ENCODE results near the gene MRO.
"Not testable (repeated sequence)": the region's sequence is repeated elsewhere in the genome, so short reads cannot be mapped to it uniquely, and the experiment has no call there.

The MRO gene

GRCh38 chr18:50833496-50833895 is 13.7 kb upstream of the MRO start:
- not testable (repeated sequence) for DNase-seq

DNA sequence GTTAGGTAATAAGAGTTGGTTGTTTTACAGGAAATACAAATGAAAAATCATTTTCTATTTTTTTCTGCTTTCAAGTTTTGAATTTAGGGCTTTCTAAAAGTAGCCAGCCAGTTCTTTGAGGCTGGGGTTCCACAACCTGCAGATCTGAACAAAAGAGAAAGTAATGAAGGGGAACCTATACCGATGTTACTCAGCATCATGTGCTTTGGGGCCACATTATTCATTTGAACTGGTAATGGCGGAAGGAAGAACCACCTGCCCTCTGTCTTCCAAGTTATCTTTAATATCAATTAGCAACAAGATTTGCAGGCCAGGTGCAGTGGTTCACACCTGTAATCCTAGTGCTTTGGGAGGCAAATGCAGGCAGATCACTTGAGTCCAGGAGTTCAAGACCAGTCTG is 12.9 kb upstream of the MRO start:
- DNase-seq: no peak

- DNase-seq: no peak
Measured at GRCh38 chr18:50830544-50830943, 10.7 kb upstream of the MRO start.

GRCh38 chr18:50829644-50830043 is 9.8 kb upstream of the MRO start:
- no peak for DNase-seq

DNA sequence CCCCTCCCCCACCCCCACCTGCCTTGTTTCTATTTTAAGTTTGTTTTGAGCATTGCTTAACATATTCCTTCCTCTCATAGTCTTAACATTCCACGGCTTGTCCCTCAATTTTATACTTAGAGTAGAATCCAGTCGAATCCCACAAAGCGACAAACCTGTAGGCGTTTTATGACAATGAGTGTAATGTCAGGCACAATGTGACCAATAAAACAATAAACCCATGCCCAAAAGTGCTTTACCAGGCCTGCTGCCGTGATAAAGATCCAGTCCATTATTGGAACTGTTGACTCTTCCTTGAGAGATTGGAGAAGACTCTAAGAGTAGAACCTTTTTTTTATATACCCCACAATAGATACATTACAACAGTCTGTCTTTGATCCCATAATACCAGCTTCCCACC is 6.2 kb upstream of the MRO start:
- no peak for DNase-seq

- no peak for DNase-seq
Measured at GRCh38 chr18:50825621-50826020, 5.8 kb upstream of the MRO start.

DNA sequence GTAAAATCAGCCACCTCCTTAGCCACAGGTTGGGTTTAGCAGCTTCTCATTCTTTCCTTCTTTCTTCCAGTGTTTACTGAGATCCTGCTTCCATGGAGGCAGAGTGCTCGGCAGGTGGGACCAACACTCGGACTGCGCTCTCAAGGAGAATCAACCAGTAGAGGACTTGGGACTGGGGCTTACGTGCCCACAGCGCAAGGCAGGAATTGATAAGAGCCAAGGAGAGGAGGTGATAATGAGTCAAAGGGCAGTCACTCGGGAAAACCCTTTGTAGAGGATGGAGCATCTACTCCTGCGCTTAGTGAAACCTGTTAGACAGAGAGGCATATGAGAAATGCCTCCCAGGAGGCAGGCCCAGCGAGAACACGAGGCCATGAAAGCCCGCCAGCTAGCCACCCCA is 2.9 kb upstream of the MRO start:
- DNase-seq: no peak

GRCh38 chr18:50820901-50821520 is 1.2 kb upstream of the MRO start:
- no peak for DNase-seq

DNA sequence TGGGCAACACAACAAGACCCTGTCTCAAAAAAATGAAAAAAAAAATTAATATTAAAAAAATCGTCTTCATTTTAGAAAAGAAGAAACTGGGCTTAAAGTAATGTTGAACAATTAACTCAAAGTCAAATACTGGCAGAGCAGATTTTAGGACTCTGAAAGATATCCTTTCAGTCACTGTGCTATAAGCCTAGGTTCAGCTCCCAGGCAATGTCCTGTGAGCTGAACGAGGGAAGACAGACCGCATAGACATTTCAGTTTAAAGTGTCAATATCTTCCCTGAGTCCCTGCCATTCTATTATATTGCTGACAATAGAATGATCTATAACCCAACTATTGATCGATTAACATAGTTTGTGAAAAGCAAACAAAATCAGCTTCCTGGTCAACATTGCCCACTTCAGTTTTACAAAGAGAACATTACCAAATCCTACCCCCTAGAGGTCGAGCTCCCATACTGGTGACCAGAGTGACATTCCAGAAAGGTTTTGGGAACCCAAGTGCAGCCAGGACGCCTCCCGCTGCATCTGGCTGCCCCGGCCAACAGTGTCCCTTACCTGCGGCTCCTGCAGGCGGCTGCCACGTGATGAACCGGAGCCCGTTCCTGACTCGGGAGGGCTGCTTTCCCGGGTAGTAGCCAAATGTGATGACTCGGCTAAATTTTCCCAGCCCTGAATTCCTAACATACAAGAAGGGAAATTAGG is 639 bp downstream of the MRO start:
- DNase-seq: peak in 1 of 2 experiments; percentile 25

- DNase-seq: no peak
Measured at GRCh38 chr18:50816419-50817166, 3.2 kb downstream of the MRO start.

DNA sequence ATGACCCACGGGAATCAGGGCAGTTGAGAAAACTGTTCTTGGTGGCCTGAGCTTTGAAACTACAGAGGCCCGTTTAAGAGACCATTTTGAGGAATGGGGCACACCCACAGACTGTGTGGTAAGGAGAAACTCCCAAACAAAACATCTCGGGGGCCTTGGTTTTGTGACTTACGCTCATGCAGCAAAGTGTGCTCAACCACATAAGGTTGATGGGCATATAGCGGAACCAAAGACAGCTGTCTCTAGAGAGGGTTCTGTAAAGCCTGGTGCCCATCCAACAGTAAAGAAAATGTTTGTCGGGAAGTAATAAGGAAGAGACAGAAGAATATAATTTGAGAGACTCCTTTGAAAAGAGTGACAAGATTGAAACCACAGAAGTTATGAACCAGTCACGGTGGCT is 5.4 kb downstream of the MRO start:
- DNase-seq: no peak

- DNase-seq: no peak
Measured at GRCh38 chr18:50813353-50813752, 6.5 kb downstream of the MRO start.

DNA sequence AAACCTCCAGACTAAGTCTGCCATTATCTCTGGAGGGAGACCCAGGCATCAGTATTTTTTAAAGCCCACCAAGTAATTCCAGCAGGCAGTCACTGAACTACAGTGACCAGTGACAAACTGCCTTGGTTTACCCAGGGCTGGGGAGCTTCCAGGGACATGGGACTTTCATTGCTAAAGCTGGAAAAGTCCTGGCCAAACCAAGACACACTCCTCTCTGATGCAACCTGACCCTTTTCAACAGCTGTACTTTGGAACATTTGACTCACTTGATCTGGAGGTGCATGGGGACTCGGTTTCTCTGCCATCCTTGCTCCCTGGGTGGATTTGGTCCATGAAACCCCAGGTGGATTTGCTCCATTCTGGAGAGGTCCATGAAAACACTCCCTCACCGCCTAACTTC is 7.0 kb downstream of the MRO start:
- no peak for DNase-seq

GRCh38 chr18:50807176-50807575 is 12.6 kb downstream of the MRO start:
- no peak for DNase-seq

DNA sequence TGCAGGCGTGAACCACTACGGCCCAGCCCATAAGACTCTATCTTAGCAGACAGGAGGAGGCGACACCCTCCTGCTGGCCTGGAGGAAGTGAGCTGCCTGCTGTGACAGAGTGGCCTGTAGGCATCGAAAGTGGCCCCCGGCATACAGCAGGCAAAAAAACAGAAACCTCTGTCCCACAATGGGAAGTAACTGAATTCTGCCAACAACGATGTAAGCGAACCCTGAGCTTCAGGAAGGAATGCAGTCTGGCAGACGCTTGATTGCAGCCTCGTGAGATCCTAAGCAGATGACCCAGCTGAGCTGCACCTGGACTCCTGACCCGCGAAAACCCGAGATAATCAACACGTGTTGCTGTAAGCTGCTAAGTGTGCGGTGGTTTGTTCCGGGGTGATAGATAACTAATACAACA is 13.6 kb downstream of the MRO start:
- DNase-seq: no peak

GRCh38 chr18:50805732-50806131 is 14.1 kb downstream of the MRO start:
- no peak for DNase-seq

GRCh38 chr18:50803592-50803991 is 16.2 kb downstream of the MRO start:
- no peak for DNase-seq

GRCh38 chr18:50802141-50802540 is 17.7 kb downstream of the MRO start:
- no peak for DNase-seq

- no peak for DNase-seq
Measured at GRCh38 chr18:50797142-50797541, 22.7 kb downstream of the MRO start.

DNA sequence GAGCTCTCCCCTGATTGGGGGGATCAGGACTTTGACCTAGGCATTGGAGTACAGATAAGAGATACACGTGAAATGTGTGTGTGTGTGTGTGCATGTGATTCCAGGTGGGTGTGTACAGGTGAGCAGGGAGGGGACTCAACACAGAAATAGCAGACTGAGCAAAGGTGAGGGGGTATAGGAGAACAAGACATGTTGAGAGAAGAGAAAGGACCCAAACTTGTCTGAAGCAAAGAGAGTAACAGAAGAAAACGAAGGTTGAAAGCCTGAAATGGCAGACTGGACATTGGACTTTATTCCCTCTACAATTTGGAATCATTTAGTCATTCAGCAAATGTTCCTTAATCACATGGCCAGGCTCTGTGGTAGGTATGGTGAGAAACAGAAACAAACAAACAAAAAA is 23.3 kb downstream of the MRO start:
- no peak for DNase-seq

DNA sequence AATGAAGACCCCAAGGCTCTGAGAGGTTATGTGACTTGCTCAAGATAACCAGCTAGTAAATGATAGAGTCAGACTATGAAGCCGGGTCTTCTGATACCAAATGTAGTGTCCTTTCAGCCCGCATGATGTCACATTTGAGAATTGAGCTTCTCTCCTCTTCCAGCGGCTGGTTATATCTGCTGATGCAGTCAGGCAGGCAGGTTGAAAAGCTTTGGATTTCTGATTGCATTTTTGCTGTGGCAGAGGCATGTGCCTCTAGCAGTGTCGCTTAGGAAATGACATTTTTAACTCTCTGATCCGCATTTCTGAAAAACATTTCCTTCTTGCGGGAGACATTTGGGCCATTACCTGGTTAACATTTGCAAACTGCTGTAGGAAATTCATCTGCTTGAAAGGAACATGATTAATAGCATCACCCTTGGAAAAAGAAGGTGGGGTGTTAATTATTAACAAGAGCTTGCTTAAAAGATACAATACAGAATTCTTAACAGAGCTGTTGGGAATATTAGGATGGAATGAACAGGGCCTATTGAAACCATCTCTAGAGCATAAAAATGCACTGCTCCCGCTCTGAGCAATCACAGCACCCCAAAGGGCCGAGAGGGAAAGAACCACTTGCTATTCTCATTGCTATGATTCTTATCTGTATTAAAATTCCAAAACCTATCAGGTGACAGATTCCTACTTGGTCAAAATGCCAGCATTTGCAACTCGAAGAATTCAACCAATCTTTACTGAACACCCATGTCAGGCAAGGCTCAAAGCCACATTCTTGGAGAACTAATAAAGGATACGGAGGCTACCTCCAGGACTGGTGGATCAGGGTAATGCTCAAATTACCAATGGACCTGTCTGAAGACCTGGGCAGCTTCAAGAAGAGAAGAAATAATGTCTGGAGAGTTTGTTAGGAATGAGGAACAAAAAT is 25.9 kb downstream of the MRO start:
- DNase-seq: no peak

GRCh38 chr18:50792885-50793284 is 26.9 kb downstream of the MRO start:
- DNase-seq: no peak

Measured in SHP77 (cell line).